H1 (cell line): ENCODE measurements around the gene EYA2. TPM values are rescaled to one million over a fixed set of nuclear protein-coding genes. Genes with fewer than 3 reads are reported as not detected.

Experiments
- CTCF ChIA-PET: fragments of 300-600 bp; sonication (Branson Sonifier 250); formaldehyde crosslinking; loops from one replicate; lab custom pipeline; 2021; ENCODE audit not compliant: partially characterized antibody; lab: Charles Lee
- POLR2A ChIA-PET: fragments of 300-600 bp; sonication (Branson Sonifier 250); formaldehyde crosslinking; loops from one replicate; lab custom pipeline; 2021; ENCODE audit warnings: inconsistent platforms; ENCODE audit not compliant: partially characterized antibody; lab: Charles Lee
- DNase-seq, 2 experiments: peaks; one replicate each; pipeline versions ENCODE4 v3.0.0 to v3.0.0-alpha.2; 2010 to 2022; ENCODE audit warnings: low spot score in 2 of 2, low read depth in 1 of 2, mixed read lengths in 1 of 2
- FAIRE-seq: peaks from 2 replicates; lab custom pipeline; 2011; peaks lifted over from hg19 to GRCh38; lab: Jason Lieb, UNC
- H2AFZ ChIP-seq: 2 replicates; pipeline ENCODE4 v1.8.1; 2012; ENCODE audit warnings: low read length, inconsistent platforms
- H2AK5ac ChIP-seq: 2 replicates; pipeline ENCODE4 v1.6.1; 2013; ENCODE audit warnings: low read depth, low read length
- H2BK120ac ChIP-seq: replicated peaks from 2 replicates; pipeline ENCODE3; 2013; ENCODE audit warnings: low read depth, low read length, inconsistent platforms
- H2BK12ac ChIP-seq: 2 replicates; pipeline ENCODE4 v1.6.1; 2013; ENCODE audit warnings: low read depth, low read length
- H2BK15ac ChIP-seq: 2 replicates; pipeline ENCODE4 v1.6.1; 2013; ENCODE audit warnings: low read length
- H2BK20ac ChIP-seq: 2 replicates; pipeline ENCODE4 v1.6.1; 2013; ENCODE audit warnings: low read length
- H2BK5ac ChIP-seq: 2 replicates; pipeline ENCODE4 v1.6.1; 2013; ENCODE audit warnings: low read depth, low read length
- H3K14ac ChIP-seq: 2 replicates; pipeline ENCODE4 v1.6.1; 2013; ENCODE audit warnings: inconsistent platforms; ENCODE audit not compliant: insufficient read length
- H3K18ac ChIP-seq: 2 replicates; pipeline ENCODE4 v1.6.1; 2013; ENCODE audit warnings: low read length; ENCODE audit errors: extremely low read depth
- H3K23ac ChIP-seq: 2 replicates; pipeline ENCODE4 v1.6.1; 2013; ENCODE audit warnings: inconsistent platforms; ENCODE audit not compliant: insufficient read length
- H3K23me2 ChIP-seq: 2 replicates; pipeline ENCODE4 v1.6.1; 2013; ENCODE audit warnings: low read depth, low read length
- H3K27ac ChIP-seq: 2 replicates; pipeline ENCODE4 v1.6.1; 2011; ENCODE audit warnings: low read depth, low read length, inconsistent platforms
- H3K27me3 ChIP-seq, 4 experiments: replicated peaks in 1 of 4; 1 replicate in 1 of 4; 2 replicates in 3 of 4; pipeline versions ENCODE4 v1.6.1 to v1.8.1; 2011 to 2013; ENCODE audit warnings: low read length in 3 of 4, mild to moderate bottlenecking in 3 of 4, inconsistent platforms in 2 of 4, mixed read lengths in 2 of 4, moderate library complexity in 1 of 4; ENCODE audit not compliant: control insufficient read depth in 3 of 4, insufficient read depth in 3 of 4; ENCODE audit errors: extremely low read depth in 1 of 4
- H3K36me3 ChIP-seq, 4 experiments: 2 replicates each; pipeline versions ENCODE4 v1.6.1 to v1.8.1; 2011 to 2013; ENCODE audit warnings: mild to moderate bottlenecking in 4 of 4, low read length in 3 of 4, moderate library complexity in 2 of 4, control low read depth in 1 of 4, inconsistent platforms in 1 of 4; ENCODE audit not compliant: insufficient read depth in 4 of 4, control insufficient read depth in 2 of 4
- H3K4ac ChIP-seq: replicated peaks from 2 replicates; pipeline ENCODE3; 2013; ENCODE audit warnings: low read length, low read depth, mixed read lengths, inconsistent platforms; ENCODE audit not compliant: insufficient read length
- H3K4me1 ChIP-seq, 4 experiments: replicated peaks in 1 of 4; 1 replicate in 1 of 4; 2 replicates in 3 of 4; pipeline versions ENCODE4 v1.6.1 to v1.8.1; 2011 to 2013; ENCODE audit warnings: low read length in 3 of 4, inconsistent platforms in 2 of 4, mixed read lengths in 1 of 4; ENCODE audit not compliant: insufficient read depth in 4 of 4, control insufficient read depth in 3 of 4
- H3K4me2 ChIP-seq, 2 experiments: 2 replicates each; pipeline versions ENCODE4 v1.6.1 to v1.8.1; 2011 to 2013; ENCODE audit warnings: low read depth in 2 of 2, low read length in 2 of 2, control low read depth in 1 of 2, inconsistent platforms in 1 of 2, mild to moderate bottlenecking in 1 of 2; ENCODE audit not compliant: insufficient read depth in 1 of 2
- H3K4me3 ChIP-seq, 4 experiments: fragments of 200-600, 300-600 bp in 1 of 4; sonication (generic), shearing (Covaris generic), sonication (Bioruptor Twin) in 1 of 4; 2 replicates each; pipeline versions ENCODE4 v1.5.1 to v1.8.1; 2011 to 2016; ENCODE audit warnings: low read length in 4 of 4, low read depth in 3 of 4, control low read depth in 2 of 4, inconsistent platforms in 2 of 4, mild to moderate bottlenecking in 2 of 4, mixed read lengths in 1 of 4, moderate library complexity in 1 of 4; ENCODE audit not compliant: insufficient read depth in 2 of 4; ENCODE audit errors: extremely low read depth in 1 of 4
- H3K56ac ChIP-seq: replicated peaks from 2 replicates; pipeline ENCODE3; 2013; ENCODE audit warnings: low read depth, mild to moderate bottlenecking, mixed read lengths, low read length, inconsistent platforms; ENCODE audit not compliant: insufficient read length
- H3K79me1 ChIP-seq: 2 replicates; pipeline ENCODE4 v1.6.1; 2013; ENCODE audit warnings: low read depth, low read length, control low read depth
- H3K79me2 ChIP-seq, 2 experiments: 2 replicates each; pipeline versions ENCODE4 v1.6.1 to v1.8.1; 2012 to 2013; ENCODE audit warnings: low read length in 2 of 2, mild to moderate bottlenecking in 2 of 2, inconsistent platforms in 1 of 2; ENCODE audit not compliant: insufficient read depth in 2 of 2, control insufficient read depth in 1 of 2
- H3K9ac ChIP-seq, 4 experiments: replicated peaks in 1 of 4; 1 replicate in 1 of 4; 2 replicates in 3 of 4; pipeline versions ENCODE4 v1.6.1 to v1.8.1; 2011 to 2013; ENCODE audit warnings: low read depth in 3 of 4, low read length in 3 of 4, control low read depth in 2 of 4, mild to moderate bottlenecking in 2 of 4, moderate library complexity in 2 of 4, inconsistent platforms in 1 of 4; ENCODE audit errors: extremely low read depth in 1 of 4
- H3K9me3 ChIP-seq, 2 experiments: 2 replicates each; pipeline versions ENCODE4 v1.6.1 to v1.8.1; 2012 to 2013; ENCODE audit warnings: mild to moderate bottlenecking in 2 of 2, moderate library complexity in 2 of 2, control low read depth in 1 of 2, inconsistent platforms in 1 of 2, low read depth in 1 of 2, low read length in 1 of 2, mixed read lengths in 1 of 2; ENCODE audit not compliant: insufficient read depth in 2 of 2
- H4K20me1 ChIP-seq, 2 experiments: replicated peaks in 1 of 2; 2 replicates each; pipeline versions ENCODE3 to v1.8.1; 2011 to 2013; ENCODE audit warnings: inconsistent platforms in 2 of 2, low read length in 2 of 2, mild to moderate bottlenecking in 1 of 2; ENCODE audit not compliant: insufficient read depth in 2 of 2, control insufficient read depth in 1 of 2
- H4K5ac ChIP-seq: 2 replicates; pipeline ENCODE4 v1.6.1; 2013; ENCODE audit warnings: low read length, low read depth, mixed read lengths, inconsistent platforms; ENCODE audit not compliant: insufficient read length
- H4K8ac ChIP-seq: 2 replicates; pipeline ENCODE4 v1.8.0; 2013; ENCODE audit warnings: mild to moderate bottlenecking, moderate library complexity, low read length, inconsistent platforms; ENCODE audit not compliant: insufficient read depth; ENCODE audit errors: extremely low read depth
- H4K91ac ChIP-seq: replicated peaks from 2 replicates; pipeline ENCODE3; 2013; ENCODE audit warnings: low read length, mixed read lengths, inconsistent platforms; ENCODE audit not compliant: insufficient read length
- ASH2L ChIP-seq: fragments of 200-600, 300-600 bp; sonication (generic); IDR thresholded peaks from one replicate; pipeline ENCODE4 v1.7.1; 2017; ENCODE audit warnings: low read length
- EP300 ChIP-seq, 2 experiments: IDR thresholded peaks; 1 replicate in 1 of 2; 2 replicates in 1 of 2; pipeline ENCODE4 v1.6.1; 2011 to 2012; ENCODE audit warnings: low read depth in 2 of 2, low read length in 2 of 2, mild to moderate bottlenecking in 2 of 2, borderline replicate concordance in 1 of 2, inconsistent platforms in 1 of 2, moderate library complexity in 1 of 2
- JUN ChIP-seq: IDR thresholded peaks from 2 replicates; pipeline ENCODE4 v1.6.1; 2011; ENCODE audit warnings: low read depth, mild to moderate bottlenecking, improper control_type of control experiment, low read length
- KDM1A ChIP-seq: fragments of 200-600, 300-600 bp; sonication (generic); IDR thresholded peaks from 2 replicates; pipeline ENCODE4 v1.7.1; 2016; ENCODE audit warnings: mild to moderate bottlenecking, low read length, borderline replicate concordance
- KDM4A ChIP-seq: IDR thresholded peaks from one replicate; pipeline ENCODE4 v1.7.1; 2012; ENCODE audit warnings: low read depth, mild to moderate bottlenecking, moderate library complexity, low read length, inconsistent platforms; ENCODE audit not compliant: severe bottlenecking
- KDM5A ChIP-seq: fragments of 200-600 bp; IDR thresholded peaks from 2 replicates; pipeline ENCODE4 v1.7.1; 2012; ENCODE audit warnings: mild to moderate bottlenecking, low read length, inconsistent platforms, mixed read lengths
- NRF1 ChIP-seq: IDR thresholded peaks from 2 replicates; pipeline ENCODE4 v1.6.1; 2011; ENCODE audit warnings: mild to moderate bottlenecking, low read depth, low read length, improper control_type of control experiment
- POLR2A ChIP-seq, 2 experiments: IDR thresholded peaks; 1 replicate in 1 of 2; 2 replicates in 1 of 2; pipeline ENCODE4 v1.6.1; 2011; ENCODE audit warnings: low read depth in 2 of 2, low read length in 2 of 2, mild to moderate bottlenecking in 2 of 2; ENCODE audit errors: control extremely low read depth in 1 of 2
- RAD21 ChIP-seq, 2 experiments: IDR thresholded peaks in 1 of 2; conservative IDR thresholded peaks in 1 of 2; 2 replicates each; pipeline ENCODE4 v1.6.1; 2011; ENCODE audit warnings: low read depth in 2 of 2, low read length in 2 of 2, improper control_type of control experiment in 1 of 2, inconsistent platforms in 1 of 2, mild to moderate bottlenecking in 1 of 2, moderate library complexity in 1 of 2
- SIX5 ChIP-seq: IDR thresholded peaks from 2 replicates; pipeline ENCODE4 v1.6.1; 2011; ENCODE audit warnings: mild to moderate bottlenecking, low read depth, low read length
- SUZ12 ChIP-seq: fragments of 200-600 bp; sonication (generic); IDR thresholded peaks from 2 replicates; pipeline ENCODE4 v1.6.1; 2012; ENCODE audit warnings: mild to moderate bottlenecking, inconsistent platforms, low read length, moderate library complexity, mixed read lengths
- TBP ChIP-seq: IDR thresholded peaks from 2 replicates; pipeline ENCODE4 v1.6.1; 2011; ENCODE audit warnings: low read depth, low read length, improper control_type of control experiment
- TEAD4 ChIP-seq: IDR thresholded peaks from 2 replicates; pipeline ENCODE4 v1.6.1; 2012; ENCODE audit warnings: low read depth, low read length, inconsistent platforms, mixed read lengths
- WGBS, 2 experiments: shearing (Covaris generic) in 1 of 2; methylation state at CpG; one replicate each; pipeline versions ENCODE4 v1.1.6 to v1.1.7; 2013 to 2015; ENCODE audit warnings: low lambda C conversion rate in 2 of 2, mixed read lengths in 2 of 2, inconsistent platforms in 1 of 2, low coverage in 1 of 2, missing lambda C conversion rate in 1 of 2; ENCODE audit not compliant: insufficient replicate concordance in 2 of 2, insufficient coverage in 1 of 2, insufficient read length in 1 of 2; ENCODE audit errors: extremely low coverage in 1 of 2, missing lambda C conversion rate in 1 of 2; 5-methylcytosine and 5-hydroxymethylcytosine counted together
- polyA plus RNA-seq, 7 experiments: library from polyadenylated mRNA; depleted of rRNA in 3 of 7; stranded (reverse) in 5 of 7; unstranded in 2 of 7; fragments of >200 nt in 5 of 7; fragments of 200-250 nt in 2 of 7; gene quantifications; 1 replicate in 5 of 7; 2 replicates in 1 of 7; 4 replicates in 1 of 7; pipeline versions ENCODE4 v1.2.1 to v1.2.3, GENCODE V29; 2011 to 2013; ENCODE audit warnings: missing spikeins in 2 of 7, mixed read lengths in 2 of 7
- total RNA-seq: library from RNA; stranded (reverse); fragmentation: NEBNext Ultra II Directional; extraction: Animal tissue kit (Norgen Biotek cat#: 25700); gene quantifications from 2 replicates; pipeline ENCODE4 v1.2.1, GENCODE V29; 2021
- TF ChIP-seq, protein P1 (sequence below): IDR thresholded peaks from 2 replicates; pipeline ENCODE4 v1.6.1; 2011; ENCODE audit warnings: low read depth, mild to moderate bottlenecking, low read length; ENCODE audit not compliant: insufficient read depth

The EYA2 gene
- total and polyA plus RNA-seq, 2 of the 8 experiments (the other 6 are each of a cell fraction or from before 2014, with no cell fraction given): 1.6 to 1.7 TPM

DNA sequence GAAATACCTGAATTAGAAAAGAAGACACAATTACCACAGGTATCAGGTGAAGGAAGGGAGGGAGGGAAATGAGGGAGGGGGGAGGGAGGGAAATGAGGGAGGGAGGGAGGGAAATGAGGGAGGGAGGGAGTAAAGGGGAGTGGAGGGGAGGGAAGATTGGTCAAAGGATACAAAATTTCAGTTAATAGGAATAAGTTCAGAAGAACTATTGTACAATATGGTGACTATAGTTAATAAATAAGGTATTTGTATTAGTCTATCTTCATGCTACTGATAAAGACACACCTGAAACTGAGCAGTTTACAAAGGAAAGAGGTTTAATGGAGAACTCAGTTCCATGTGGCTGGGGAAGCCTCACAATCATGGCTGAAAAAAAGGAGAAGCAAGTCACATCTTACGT is 185.7 kb downstream of the EYA2 start:
- no peak overlapping the region for H2BK12ac ChIP-seq
- FAIRE-seq: no peak
- H3K4me1 ChIP-seq: no peaks in the 10 kb centered on the region
- no peak overlapping the region for H3K14ac ChIP-seq
- no peaks in the 10 kb centered on the region for H4K20me1 ChIP-seq
- no peak overlapping the region for H2BK15ac ChIP-seq
- no peak overlapping the region for H3K4ac ChIP-seq
- H3K4me2 ChIP-seq: no peak overlapping the region
- H3K79me1 ChIP-seq: no peaks in the 10 kb centered on the region
- peaks cover 0 to 3% of the 10 kb centered on the region in 2 experiments; a peak in 1 of 4 replicates for H3K9me3 ChIP-seq
- H2AFZ ChIP-seq: no peak overlapping the region
- H3K9ac ChIP-seq: no peak overlapping the region
- no peak overlapping the region for H3K27ac ChIP-seq
- 86% methylated on average over 1 of the region's 1 CpG; no CpG with 5 or more reads in 1 of the 2 experiments for WGBS, 2 experiments
- H4K5ac ChIP-seq: no peak overlapping the region
- no peak overlapping the region for H2AK5ac ChIP-seq
- H3K18ac ChIP-seq: no peak overlapping the region
- no peak overlapping the region for H4K91ac ChIP-seq
- ChIA-PET POLR2A (no interaction called here), CTCF (no interaction called here)
- H2BK120ac ChIP-seq: no peak overlapping the region
- no peaks in the 10 kb centered on the region for H3K36me3 ChIP-seq
- H3K79me2 ChIP-seq: no peaks in the 10 kb centered on the region
- H4K8ac ChIP-seq: no peak overlapping the region
- no peaks in the 10 kb centered on the region for H3K23me2 ChIP-seq
- no peak overlapping the region for H2BK20ac ChIP-seq
- no peak overlapping the region for H3K23ac ChIP-seq
- H3K56ac ChIP-seq: no peak overlapping the region
- H2BK5ac ChIP-seq: no peak overlapping the region
- no peaks in the 10 kb centered on the region for H3K27me3 ChIP-seq
- H3K4me3 ChIP-seq: no peak overlapping the region
- DNase-seq: no peak
- TF ChIP-seq NRF1: no peak
- no peak for TF ChIP-seq ASH2L
- TF ChIP-seq KDM4A: no peak
- no peak for TF ChIP-seq EP300 (IDR thresholded peaks at IDR 0.05; ENCODE audit: borderline replicate concordance in 1 of 2, low read depth in 2 of 2, low read length in 2 of 2)
- no peak for TF ChIP-seq JUN
- no peak for TF ChIP-seq TEAD4
- no peak for TF ChIP-seq POLR2A (IDR thresholded peaks at IDR 0.05; ENCODE audit: control extremely low read depth in 1 of 2, low read depth in 2 of 2, low read length in 2 of 2)
- TF ChIP-seq SIX5: no peak
- no peak for TF ChIP-seq TBP
- no peak for TF ChIP-seq KDM5A
- no peak for TF ChIP-seq KDM1A
- no peak for TF ChIP-seq RAD21 (IDR thresholded peaks at IDR 0.05 in 1 of 2, conservative IDR thresholded peaks at IDR 0.05 in 1 of 2; ENCODE audit: low read depth in 2 of 2, low read length in 2 of 2)
- no peak for TF ChIP-seq SUZ12
- TF ChIP-seq, protein P1, sequence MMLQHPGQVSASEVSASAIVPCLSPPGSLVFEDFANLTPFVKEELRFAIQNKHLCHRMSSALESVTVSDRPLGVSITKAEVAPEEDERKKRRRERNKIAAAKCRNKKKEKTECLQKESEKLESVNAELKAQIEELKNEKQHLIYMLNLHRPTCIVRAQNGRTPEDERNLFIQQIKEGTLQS: no peak
